Left ventricle myocardium inferior (tissue), 1 donor: ENCODE results near the gene CD63. TPM values are rescaled to one million over a fixed set of nuclear protein-coding genes. Genes with fewer than 3 reads are reported as not detected.

Source experiments
- DNase-seq: peaks from one replicate; pipeline ENCODE4 v3.0.0-alpha.2; 2020
- H3K27ac ChIP-seq: fragments of 200-600 bp; replicated peaks from 2 replicates; pipeline ENCODE4 v1.8.0; 2021
- H3K27me3 ChIP-seq: fragments of 200-600 bp; 2 replicates; pipeline ENCODE4 v1.8.0; 2021; ENCODE audit warnings: low read depth
- H3K36me3 ChIP-seq: fragments of 200-600 bp; 2 replicates; pipeline ENCODE4 v1.8.0; 2021
- H3K4me1 ChIP-seq: fragments of 200-600 bp; 2 replicates; pipeline ENCODE4 v1.8.0; 2021
- H3K4me3 ChIP-seq: fragments of 200-600 bp; 2 replicates; pipeline ENCODE4 v1.8.0; 2021; ENCODE audit warnings: mild to moderate bottlenecking, moderate library complexity
- H3K9me3 ChIP-seq: fragments of 200-600 bp; replicated peaks from 2 replicates; pipeline ENCODE4 v1.8.0; 2021
- CTCF ChIP-seq: fragments of 200-600 bp; IDR thresholded peaks from 2 replicates; pipeline ENCODE4 v1.8.0; 2021; ENCODE audit warnings: antibody characterized with exemption, mild to moderate bottlenecking, borderline replicate concordance
- intact Hi-C: fragments of 100-400 bp; cut with micrococcal nuclease; formaldehyde crosslinking; loops from one replicate; pipeline ENCODE4 v1.11.0; 2022
- total RNA-seq: library from RNA; stranded (reverse); fragmentation: NEBNext Ultra II Directional; extraction: Animal tissue kit (Norgen Biotek cat#: 25700); gene quantifications from one replicate; pipeline ENCODE4 v1.2.1, GENCODE V29; 2021
- donor health status: DM: no; HTN: yes; CAD: no; lungs with severe emphysema.

CD63 gene
- total RNA-seq, 1 donor from 2014 or later, result 705 TPM

- Histone ChIP-seq H3K27ac (no peak overlapping the region), H3K36me3 (peaks cover 29% of the 10 kb centered on the region)
- no peak for TF ChIP-seq CTCF
Measured at GRCh38 chr12:55684761-55685370, 43.9 kb downstream of the CD63 start.

GRCh38 chr12:55683676-55684075, 45.1 kb downstream of the CD63 start:
- peaks cover 24% of the 10 kb centered on the region for H3K4me1 ChIP-seq
- intact Hi-C loops, result no loop called here
- H3K27me3 ChIP-seq, result no peaks in the 10 kb centered on the region
- no peak for TF ChIP-seq CTCF
- H3K27ac ChIP-seq, result no peak overlapping the region
- H3K36me3 ChIP-seq, result peaks cover 22% of the 10 kb centered on the region
- DNase-seq, result no peak
- H3K9me3 ChIP-seq, result no peaks in the 10 kb centered on the region
- H3K4me3 ChIP-seq, result no peak overlapping the region

More at GRCh38 chr12:55684761-55685370, 43.9 kb downstream of the CD63 start:
- Histone ChIP-seq H3K9me3 (no peaks in the 10 kb centered on the region), H3K4me1 (peaks cover 24% of the 10 kb centered on the region), H3K27me3 (no peaks in the 10 kb centered on the region), H3K4me3 (no peak overlapping the region)
- no peak for DNase-seq
- intact Hi-C loops, result no loop called here

- no peaks in the 10 kb centered on the region for H3K27me3 ChIP-seq
- DNase-seq, result no peak
- peak overlapping the region; percentile 62 for H3K4me3 ChIP-seq
- peak overlapping the region; percentile 82 for H3K27ac ChIP-seq
- intact Hi-C loops, result no loop called here
- no peak for TF ChIP-seq CTCF
- H3K36me3 ChIP-seq, result peaks cover 12% of the 10 kb centered on the region
- no peaks in the 10 kb centered on the region for H3K9me3 ChIP-seq
- peaks cover 24% of the 10 kb centered on the region for H3K4me1 ChIP-seq
Measured at GRCh38 chr12:55682087-55682796, 46.6 kb downstream of the CD63 start.

GRCh38 chr12:55681142-55682077, 47.4 kb downstream of the CD63 start:
- DNase-seq, result peak; percentile 54
- Histone ChIP-seq H3K27ac (peak overlapping the region; percentile 82), H3K27me3 (no peaks in the 10 kb centered on the region), H3K4me1 (peaks cover 24% of the 10 kb centered on the region), H3K9me3 (no peaks in the 10 kb centered on the region), H3K36me3 (peaks cover 9% of the 10 kb centered on the region), H3K4me3 (peak overlapping the region; percentile 62)
- intact Hi-C loops, result no loop called here
- peak; percentile 43 for TF ChIP-seq CTCF

- peak; percentile 5 for DNase-seq
- H3K4me3 ChIP-seq, result no peak overlapping the region
- TF ChIP-seq CTCF, result no peak
- H3K4me1 ChIP-seq, result peaks cover 24% of the 10 kb centered on the region
- no peaks in the 10 kb centered on the region for H3K36me3 ChIP-seq
- intact Hi-C loops, result no loop called here
- H3K27ac ChIP-seq, result no peak overlapping the region
- no peaks in the 10 kb centered on the region for H3K27me3 ChIP-seq
- H3K9me3 ChIP-seq, result no peaks in the 10 kb centered on the region
Measured at GRCh38 chr12:55679691-55680090, 49.1 kb downstream of the CD63 start.
